HG03095 (cell line): ENCODE data around the gene CACNA1F.

Source experiments
- ATAC-seq: cut with Tn5 transposase; IDR thresholded peaks from one replicate; pipeline ENCODE4 v1.9.1; 2021; ENCODE audit warnings: moderate library complexity; ENCODE audit not compliant: unreplicated experiment

The CACNA1F gene

GRCh38 chrX:49155900-49156837 is 77.0 kb downstream of the CACNA1F start:
- peak; percentile 85 for ATAC-seq

GRCh38 chrX:49155243-49155899 is 77.8 kb downstream of the CACNA1F start:
- ATAC-seq, result peak; percentile 6
